ENCODE results near the gene SRRM3. TPM values are rescaled to one million over a fixed set of nuclear protein-coding genes. Genes with fewer than 3 reads are reported as not detected.

The SRRM3 gene
- total RNA-seq, 4 donors from 2014 or later: 0.22 to 3.1 (median 2.4) TPM

DNA sequence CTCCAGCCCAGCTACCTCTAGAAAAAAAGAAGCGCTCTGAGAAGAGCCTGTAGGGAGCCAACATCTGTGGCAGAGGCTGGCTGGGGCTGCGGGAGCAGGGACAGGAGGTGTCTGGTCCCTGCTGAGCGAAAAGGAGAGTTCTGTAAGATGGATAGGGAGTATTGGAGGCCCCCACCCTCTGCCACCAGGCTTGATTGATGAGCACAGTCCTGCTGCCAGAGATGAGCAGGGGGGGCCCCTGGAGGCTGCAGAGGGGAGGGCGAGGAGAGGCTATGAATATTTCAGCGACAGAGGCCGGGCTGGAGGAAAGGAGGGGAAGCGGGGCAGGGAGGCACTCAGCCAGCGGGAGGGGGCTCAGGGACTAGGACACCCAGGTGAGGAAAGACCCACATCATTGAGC lies 56.3 kb downstream of the SRRM3 start:
- WGBS, 2 donors: 49 to 52% methylated on average over 8 of the region's 8 CpGs
- H3K27me3 ChIP-seq: peaks cover 0 to 55% of the 10 kb centered on the region in 2 donors
- no peak overlapping the region for H3K4me3 ChIP-seq
- no peak for DNase-seq (ENCODE audit: low spot score in 2 of 2)
- no peak for TF ChIP-seq POLR2A (IDR thresholded peaks at IDR 0.05)
- TF ChIP-seq, protein P1, sequence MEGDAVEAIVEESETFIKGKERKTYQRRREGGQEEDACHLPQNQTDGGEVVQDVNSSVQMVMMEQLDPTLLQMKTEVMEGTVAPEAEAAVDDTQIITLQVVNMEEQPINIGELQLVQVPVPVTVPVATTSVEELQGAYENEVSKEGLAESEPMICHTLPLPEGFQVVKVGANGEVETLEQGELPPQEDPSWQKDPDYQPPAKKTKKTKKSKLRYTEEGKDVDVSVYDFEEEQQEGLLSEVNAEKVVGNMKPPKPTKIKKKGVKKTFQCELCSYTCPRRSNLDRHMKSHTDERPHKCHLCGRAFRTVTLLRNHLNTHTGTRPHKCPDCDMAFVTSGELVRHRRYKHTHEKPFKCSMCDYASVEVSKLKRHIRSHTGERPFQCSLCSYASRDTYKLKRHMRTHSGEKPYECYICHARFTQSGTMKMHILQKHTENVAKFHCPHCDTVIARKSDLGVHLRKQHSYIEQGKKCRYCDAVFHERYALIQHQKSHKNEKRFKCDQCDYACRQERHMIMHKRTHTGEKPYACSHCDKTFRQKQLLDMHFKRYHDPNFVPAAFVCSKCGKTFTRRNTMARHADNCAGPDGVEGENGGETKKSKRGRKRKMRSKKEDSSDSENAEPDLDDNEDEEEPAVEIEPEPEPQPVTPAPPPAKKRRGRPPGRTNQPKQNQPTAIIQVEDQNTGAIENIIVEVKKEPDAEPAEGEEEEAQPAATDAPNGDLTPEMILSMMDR (IDR thresholded peaks at IDR 0.05): no peak
- H3K36me3 ChIP-seq: no peaks in the 10 kb centered on the region
- no peak overlapping the region for H3K27ac ChIP-seq
- H3K9me3 ChIP-seq: peaks cover 0 to 3% (median 0%) of the 10 kb centered on the region in 4 donors
- peaks cover 0 to 11% (median 7%) of the 10 kb centered on the region in 4 donors for H3K4me1 ChIP-seq

DNA sequence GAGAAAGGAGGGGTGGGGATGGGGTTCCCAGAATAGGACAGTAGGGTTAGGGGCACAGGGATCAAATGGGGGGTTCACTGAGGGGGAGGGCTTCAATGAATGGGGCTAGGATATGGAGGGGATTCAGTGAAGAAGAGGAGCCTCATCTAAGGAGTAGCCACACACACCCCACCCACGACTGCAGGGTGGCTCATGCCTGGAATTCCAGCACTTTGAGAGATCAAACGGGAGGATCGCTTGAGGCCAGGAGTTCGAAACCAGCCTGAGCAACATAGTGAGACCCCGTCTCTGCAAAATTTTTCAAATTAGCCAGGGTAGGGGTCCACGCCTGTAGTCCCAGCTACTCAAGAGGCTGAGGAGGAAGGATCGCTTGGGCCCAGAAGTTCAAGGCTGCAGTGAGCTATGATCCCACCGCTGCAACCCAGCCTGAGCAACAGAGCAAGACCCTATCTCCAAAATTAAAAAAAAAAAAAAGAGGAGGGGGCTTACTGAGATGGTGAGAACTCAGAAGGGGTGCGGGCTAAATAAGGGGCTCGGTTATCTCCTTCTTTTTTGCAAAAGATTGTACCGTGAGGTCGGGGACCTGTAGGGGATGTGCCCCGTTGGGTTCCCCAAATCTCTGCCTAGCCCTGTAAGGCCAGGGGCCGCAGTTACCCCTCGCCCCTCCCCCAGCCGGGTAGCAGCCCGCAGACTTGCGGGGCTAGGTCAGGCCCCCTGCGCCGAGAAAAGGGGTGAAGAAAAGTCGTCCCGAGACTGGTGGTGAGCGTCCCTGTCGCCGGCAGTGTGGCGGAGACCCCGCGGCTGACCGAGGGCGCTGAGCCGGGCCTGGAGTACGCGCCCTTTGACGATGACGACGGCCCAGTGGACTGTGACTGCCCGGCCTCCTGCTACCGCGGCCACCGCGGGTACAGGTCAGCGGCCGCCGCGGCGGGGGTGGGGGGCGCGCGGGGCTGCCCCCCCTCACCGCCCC lies 57.7 kb downstream of the SRRM3 start:
- H3K27ac ChIP-seq: no peak overlapping the region
- H3K9me3 ChIP-seq: peaks cover 0 to 3% (median 0%) of the 10 kb centered on the region in 4 donors
- peaks cover 0 to 55% of the 10 kb centered on the region in 2 donors for H3K27me3 ChIP-seq
- H3K4me1 ChIP-seq: peaks cover 0 to 11% (median 7%) of the 10 kb centered on the region in 4 donors
- H3K4me3 ChIP-seq: peak overlapping the region in 2 of 4 donors; percentile 27 to 40
- 14 to 16% methylated on average over 43 to 50 of the region's 50 CpGs for WGBS, 2 donors
- H3K36me3 ChIP-seq: no peaks in the 10 kb centered on the region
- DNase-seq (ENCODE audit: low spot score in 2 of 2): no peak
- TF ChIP-seq EP300 (IDR thresholded peaks at IDR 0.05) (no peak), POLR2A (IDR thresholded peaks at IDR 0.05) (no peak)
- TF ChIP-seq, protein P1 (IDR thresholded peaks at IDR 0.05): no peak

DNA sequence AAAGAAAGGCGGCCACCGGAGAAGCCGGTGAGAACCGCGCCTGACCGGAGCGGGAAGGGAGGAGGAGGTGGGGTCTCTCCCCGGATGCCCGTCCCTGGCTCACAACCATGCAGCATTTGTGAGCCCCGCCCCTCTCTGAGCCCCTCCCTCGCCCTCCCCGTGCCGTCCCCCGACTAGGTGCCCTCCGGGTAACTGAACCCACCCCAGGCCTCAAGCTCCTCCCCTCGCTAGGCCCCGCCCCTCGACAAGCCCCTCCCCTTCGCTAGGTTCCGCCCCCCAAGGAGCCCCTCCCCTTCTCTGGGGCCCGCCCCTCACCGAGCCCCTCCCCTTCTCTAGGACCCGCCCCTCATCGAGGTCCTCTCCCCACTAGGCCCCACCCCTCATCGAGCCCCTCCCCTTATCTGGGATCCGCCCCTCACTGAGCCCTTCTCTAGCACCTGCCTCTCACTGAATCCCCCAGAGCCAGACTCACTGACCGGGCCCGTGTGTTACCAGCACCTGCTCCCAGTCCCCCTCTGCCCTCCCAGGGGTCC lies 58.5 kb downstream of the SRRM3 start:
- Histone ChIP-seq H3K9me3 (peaks cover 0 to 3% (median 0%) of the 10 kb centered on the region in 4 donors), H3K4me1 (peaks cover 0 to 11% (median 7%) of the 10 kb centered on the region in 4 donors), H3K27me3 (peaks cover 0 to 55% of the 10 kb centered on the region in 2 donors), H3K4me3 (peak overlapping the region in 2 of 4 donors; percentile 27 to 40), H3K27ac (no peak overlapping the region), H3K36me3 (no peaks in the 10 kb centered on the region)
- no peak for DNase-seq (ENCODE audit: low spot score in 2 of 2)
- WGBS, 2 donors: 3 to 5% methylated on average over 17 to 23 of the region's 28 CpGs
- TF ChIP-seq, protein P1 (IDR thresholded peaks at IDR 0.05): no peak
- TF ChIP-seq EP300 (IDR thresholded peaks at IDR 0.05) (no peak), POLR2A (IDR thresholded peaks at IDR 0.05) (no peak)

GRCh38 chr7:76261329-76261728 lies 59.6 kb downstream of the SRRM3 start:
- peaks cover 0 to 11% (median 7%) of the 10 kb centered on the region in 4 donors for H3K4me1 ChIP-seq
- TF ChIP-seq, protein P1 (IDR thresholded peaks at IDR 0.05): no peak
- TF ChIP-seq POLR2A (IDR thresholded peaks at IDR 0.05) (no peak), EP300 (IDR thresholded peaks at IDR 0.05) (no peak)
- 83 to 86% methylated on average over 9 to 11 of the region's 11 CpGs for WGBS, 2 donors
- no peak overlapping the region for H3K4me3 ChIP-seq
- H3K36me3 ChIP-seq: no peaks in the 10 kb centered on the region
- H3K27ac ChIP-seq: no peak overlapping the region
- peaks cover 0 to 3% (median 0%) of the 10 kb centered on the region in 4 donors for H3K9me3 ChIP-seq
- H3K27me3 ChIP-seq: peaks cover 0 to 55% of the 10 kb centered on the region in 2 donors
- no peak for DNase-seq (ENCODE audit: low spot score in 2 of 2)

GRCh38 chr7:76261931-76262330 lies 60.2 kb downstream of the SRRM3 start:
- H3K4me3 ChIP-seq: no peak overlapping the region
- TF ChIP-seq POLR2A (IDR thresholded peaks at IDR 0.05) (no peak), EP300 (IDR thresholded peaks at IDR 0.05) (no peak)
- TF ChIP-seq, protein P1 (IDR thresholded peaks at IDR 0.05): no peak
- peaks cover 0 to 3% (median 0%) of the 10 kb centered on the region in 4 donors for H3K9me3 ChIP-seq
- H3K4me1 ChIP-seq: peaks cover 0 to 14% (median 8%) of the 10 kb centered on the region in 4 donors
- peaks cover 0 to 56% of the 10 kb centered on the region in 2 donors for H3K27me3 ChIP-seq
- no peak overlapping the region for H3K27ac ChIP-seq
- DNase-seq (ENCODE audit: low spot score in 2 of 2): no peak
- WGBS, 2 donors: 61 to 69% methylated on average over 4 of the region's 4 CpGs
- H3K36me3 ChIP-seq: no peaks in the 10 kb centered on the region

Data from tibial nerve (tissue), 4 donors.